Activated CD4-positive, CD25-positive, alpha-beta regulatory T cell (primary cell): ENCODE measurements around the gene PPP1R12B.
"Not testable (repeated sequence)": the region's sequence is repeated elsewhere in the genome, so short reads cannot be mapped to it uniquely, and the experiment has no call there.

Source experiments
- DNase-seq, 4 experiments: peaks; one replicate each; lab custom pipeline; 2025; lab: John Stamatoyannopoulos, UW

The PPP1R12B gene

GRCh38 chr1:202343652-202344349, 4.7 kb upstream of the PPP1R12B start:
- no peak for DNase-seq

GRCh38 chr1:202348005-202348508, 442 bp upstream of the PPP1R12B start:
- no peak for DNase-seq

GRCh38 chr1:202349206-202349928, 868 bp downstream of the PPP1R12B start:
- DNase-seq: no peak

- no peak for DNase-seq
These were observed 3.2 kb downstream of the PPP1R12B start for GRCh38 chr1:202351725-202352124.

GRCh38 chr1:202352583-202353197, 4.2 kb downstream of the PPP1R12B start:
- DNase-seq: not testable (repeated sequence)

GRCh38 chr1:202355944-202356553, 7.5 kb downstream of the PPP1R12B start:
- DNase-seq: no peak

GRCh38 chr1:202357506-202357905, 9.0 kb downstream of the PPP1R12B start:
- DNase-seq: no peak

- no peak for DNase-seq
These were observed 12.7 kb downstream of the PPP1R12B start for GRCh38 chr1:202361224-202361623.

- no peak for DNase-seq
These were observed 13.2 kb downstream of the PPP1R12B start for GRCh38 chr1:202361701-202362100.

- no peak for DNase-seq
These were observed 13.7 kb downstream of the PPP1R12B start for GRCh38 chr1:202362212-202362611.

- no peak for DNase-seq
These were observed 16.8 kb downstream of the PPP1R12B start for GRCh38 chr1:202365092-202365815.

GRCh38 chr1:202367271-202367670, 18.8 kb downstream of the PPP1R12B start:
- no peak for DNase-seq

- DNase-seq: not testable (repeated sequence)
These were observed 22.4 kb downstream of the PPP1R12B start for GRCh38 chr1:202370906-202371305.

GRCh38 chr1:202374099-202374498, 25.6 kb downstream of the PPP1R12B start:
- no peak for DNase-seq

- DNase-seq: not testable (repeated sequence)
These were observed 26.7 kb downstream of the PPP1R12B start for GRCh38 chr1:202375175-202375574.

- no peak for DNase-seq
These were observed 27.7 kb downstream of the PPP1R12B start for GRCh38 chr1:202376247-202376646.

GRCh38 chr1:202379884-202380529, 31.5 kb downstream of the PPP1R12B start:
- DNase-seq: not testable (repeated sequence)

GRCh38 chr1:202380535-202380934, 32.0 kb downstream of the PPP1R12B start:
- DNase-seq: not testable (repeated sequence)

GRCh38 chr1:202381867-202382266, 33.4 kb downstream of the PPP1R12B start:
- DNase-seq: not testable (repeated sequence)

GRCh38 chr1:202395831-202396230, 47.3 kb downstream of the PPP1R12B start:
- DNase-seq: not testable (repeated sequence)

- no peak for DNase-seq
These were observed 48.8 kb downstream of the PPP1R12B start for GRCh38 chr1:202397256-202397655.
